Neural progenitor cell (in vitro differentiated cells): ENCODE results near the gene DEPDC7.

Source experiments
- EZH2 ChIP-seq: fragments of 200-600 bp; sonication (generic); IDR thresholded peaks from 2 replicates; pipeline ENCODE4 v1.6.1; 2017; ENCODE audit warnings: antibody characterized with exemption, mild to moderate bottlenecking, moderate library complexity
- TF ChIP-seq, protein P1 (sequence below): fragments of 200-600 bp; sonication (generic); IDR thresholded peaks from 2 replicates; pipeline ENCODE4 v1.5.1; 2017; ENCODE audit warnings: antibody characterized with exemption, mild to moderate bottlenecking

DNA sequence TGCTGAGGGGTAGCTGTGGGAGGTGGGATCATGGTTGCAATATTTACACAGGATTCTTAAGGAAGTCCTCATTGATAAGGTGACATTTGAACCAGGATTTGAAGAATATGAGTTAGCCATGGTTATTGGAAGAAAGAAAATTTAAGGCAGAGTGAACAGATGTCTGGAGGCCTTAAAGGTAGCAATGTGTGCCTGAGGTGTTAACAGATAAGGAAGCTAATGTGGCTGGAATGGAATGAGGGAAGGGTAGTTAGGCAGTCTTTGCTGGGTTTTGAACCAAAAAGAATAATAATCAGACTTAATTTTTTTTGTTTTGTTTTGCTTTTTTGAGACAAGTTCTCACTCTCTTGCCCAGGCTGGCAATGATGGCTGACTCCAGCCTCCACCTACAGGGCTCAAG lies 9.7 kb upstream of the DEPDC7 start:
- no peak for TF ChIP-seq EZH2
- TF ChIP-seq, protein P1, sequence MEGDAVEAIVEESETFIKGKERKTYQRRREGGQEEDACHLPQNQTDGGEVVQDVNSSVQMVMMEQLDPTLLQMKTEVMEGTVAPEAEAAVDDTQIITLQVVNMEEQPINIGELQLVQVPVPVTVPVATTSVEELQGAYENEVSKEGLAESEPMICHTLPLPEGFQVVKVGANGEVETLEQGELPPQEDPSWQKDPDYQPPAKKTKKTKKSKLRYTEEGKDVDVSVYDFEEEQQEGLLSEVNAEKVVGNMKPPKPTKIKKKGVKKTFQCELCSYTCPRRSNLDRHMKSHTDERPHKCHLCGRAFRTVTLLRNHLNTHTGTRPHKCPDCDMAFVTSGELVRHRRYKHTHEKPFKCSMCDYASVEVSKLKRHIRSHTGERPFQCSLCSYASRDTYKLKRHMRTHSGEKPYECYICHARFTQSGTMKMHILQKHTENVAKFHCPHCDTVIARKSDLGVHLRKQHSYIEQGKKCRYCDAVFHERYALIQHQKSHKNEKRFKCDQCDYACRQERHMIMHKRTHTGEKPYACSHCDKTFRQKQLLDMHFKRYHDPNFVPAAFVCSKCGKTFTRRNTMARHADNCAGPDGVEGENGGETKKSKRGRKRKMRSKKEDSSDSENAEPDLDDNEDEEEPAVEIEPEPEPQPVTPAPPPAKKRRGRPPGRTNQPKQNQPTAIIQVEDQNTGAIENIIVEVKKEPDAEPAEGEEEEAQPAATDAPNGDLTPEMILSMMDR, result no peak
